Sciatic nerve (tissue), 2 donors: ENCODE measurements around the gene ZNF581. TPM values are rescaled to one million over a fixed set of nuclear protein-coding genes. Genes with fewer than 3 reads are reported as not detected.

Source experiments
- ATAC-seq: fragments of 200-7000 bp; cut with Tn5 transposase; one replicate; pipeline ENCODE4 v1.9.1; 2020; ENCODE audit warnings: mild to moderate bottlenecking, moderate library complexity
- DNase-seq: peaks from one replicate; pipeline ENCODE4 v3.0.0-alpha.2; 2020; ENCODE audit warnings: low spot score
- intact Hi-C: fragments of 100-400 bp; cut with DNase I; formaldehyde crosslinking; loops from one replicate; pipeline ENCODE4 v1.14.2; 2022
- total RNA-seq: library from RNA; stranded (reverse); fragmentation: NEBNext Ultra II Directional; extraction: Animal tissue kit (Norgen Biotek cat#: 25700); gene quantifications from one replicate; pipeline ENCODE4 v1.2.1, GENCODE V29; 2021
- donor health status: DM: no; HTN: no; CAD: no.
- donor health status: DM: no; HTN: no; CAD: no.

Gene ZNF581
- total RNA-seq, 1 donor from 2014 or later, result 17.2 TPM

- ATAC-seq (no peak), DNase-seq (no peak)
- intact Hi-C loops, result no loop called here
Observed at GRCh38 chr19:55623561-55623960, 19.9 kb upstream of the ZNF581 start.

DNA sequence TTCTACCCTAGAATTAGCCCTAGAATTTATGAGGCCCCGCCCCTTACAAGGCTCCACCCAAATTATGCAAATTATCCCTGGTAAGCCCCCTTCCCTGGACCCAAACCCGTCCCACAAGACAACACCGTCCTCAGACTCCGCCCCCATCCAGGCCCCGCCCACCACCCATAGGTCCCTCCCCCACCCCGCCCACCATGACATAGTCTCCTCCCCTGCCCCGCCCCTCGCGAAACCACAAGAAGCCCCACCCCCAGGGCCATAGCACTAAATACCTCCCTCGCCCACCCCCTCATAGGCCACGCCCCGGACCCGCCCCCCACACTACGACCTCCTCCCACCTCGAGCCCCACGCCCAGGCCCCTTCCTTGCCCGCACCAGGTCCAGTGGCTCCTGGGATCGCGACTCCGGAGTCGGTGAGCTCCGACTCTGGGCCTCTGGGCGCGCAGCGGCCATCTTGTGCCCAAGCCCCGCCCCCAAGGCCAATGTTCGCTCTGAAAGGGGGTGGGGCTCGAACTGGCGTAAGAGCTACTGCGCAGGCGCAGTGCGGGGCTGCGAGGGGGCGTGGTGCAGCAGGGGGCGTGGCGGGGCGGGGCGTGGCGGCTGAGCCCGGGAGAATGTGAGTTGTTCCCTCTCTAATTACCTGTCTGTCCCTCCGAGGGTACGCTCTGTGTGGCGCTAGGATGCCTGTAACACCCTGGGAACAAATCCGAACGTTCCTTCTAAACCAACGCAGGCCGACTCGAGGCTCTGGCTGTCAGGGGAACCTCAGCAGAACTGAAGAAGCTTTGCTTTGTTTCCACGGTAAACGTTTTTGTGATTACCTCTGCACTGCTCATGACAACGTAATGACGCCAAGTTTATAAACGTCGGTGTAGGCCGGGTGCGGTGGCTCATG lies 19.1 kb upstream of the ZNF581 start, which contains the start of gene ZNF784:
Gene ZNF784 (minus strand): TSS at position 458 of the 895 bp plus-strand sequence. CDS start 5 bp downstream, at position 453.
- intact Hi-C loops, result no loop called here
- peak; percentile 97 for ATAC-seq
- peak; percentile 96 for DNase-seq

DNA sequence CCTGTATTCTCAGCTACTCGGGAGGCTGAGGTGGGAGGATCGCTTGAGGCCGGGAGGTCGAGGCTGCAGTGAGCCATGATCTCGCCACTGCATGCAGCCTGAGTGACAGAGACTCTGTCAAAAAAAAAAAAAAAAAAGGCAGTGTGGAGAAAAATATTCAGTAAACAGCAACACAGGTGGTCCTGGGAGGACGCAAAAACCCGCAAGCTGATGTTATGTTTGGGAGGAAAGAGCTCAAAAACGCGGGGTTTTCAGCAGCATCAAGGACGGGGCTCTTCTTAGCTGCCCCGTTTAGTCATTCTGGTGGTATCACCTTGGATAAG lies 18.5 kb upstream of the ZNF581 start:
- no peak for DNase-seq
- ATAC-seq, result no peak
- intact Hi-C loops, result no loop called here

- intact Hi-C loops, result no loop called here
- DNase-seq (no peak), ATAC-seq (no peak)
Observed at GRCh38 chr19:55626350-55626749, 17.1 kb upstream of the ZNF581 start.

- ATAC-seq, result peak; percentile 65
- intact Hi-C loops, result no loop called here
- DNase-seq, result peak; percentile 92
Observed at GRCh38 chr19:55632463-55632834, 11.0 kb upstream of the ZNF581 start.

DNA sequence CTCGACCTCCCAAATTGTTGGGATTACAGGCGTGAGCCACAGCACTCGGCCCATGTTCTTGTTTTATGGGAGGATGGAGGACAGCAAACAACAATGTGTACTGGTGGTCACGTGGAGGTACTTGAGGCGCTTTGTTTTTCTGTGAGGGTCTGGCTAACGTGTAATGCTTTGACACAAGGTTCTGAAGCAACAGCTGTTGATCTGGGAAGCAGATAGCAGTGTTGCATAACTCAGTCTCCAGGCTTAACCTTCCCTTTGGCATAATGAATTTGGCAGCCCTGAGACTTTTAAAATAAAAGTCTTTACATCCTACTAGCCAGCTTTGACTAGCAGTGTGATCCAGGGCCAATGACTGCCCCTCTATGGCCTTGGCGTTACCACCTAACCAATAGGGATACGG lies 9.6 kb upstream of the ZNF581 start:
- peak; percentile 13 for ATAC-seq
- intact Hi-C loops, result no loop called here
- no peak for DNase-seq

- peak; percentile 61 for DNase-seq
- intact Hi-C loops, result no loop called here
- peak; percentile 4 for ATAC-seq
Observed at GRCh38 chr19:55635334-55635717, 8.1 kb upstream of the ZNF581 start.

GRCh38 chr19:55635856-55636440 lies 7.5 kb upstream of the ZNF581 start:
- DNase-seq, result peak; percentile 54
- intact Hi-C loops, result no loop called here

DNA sequence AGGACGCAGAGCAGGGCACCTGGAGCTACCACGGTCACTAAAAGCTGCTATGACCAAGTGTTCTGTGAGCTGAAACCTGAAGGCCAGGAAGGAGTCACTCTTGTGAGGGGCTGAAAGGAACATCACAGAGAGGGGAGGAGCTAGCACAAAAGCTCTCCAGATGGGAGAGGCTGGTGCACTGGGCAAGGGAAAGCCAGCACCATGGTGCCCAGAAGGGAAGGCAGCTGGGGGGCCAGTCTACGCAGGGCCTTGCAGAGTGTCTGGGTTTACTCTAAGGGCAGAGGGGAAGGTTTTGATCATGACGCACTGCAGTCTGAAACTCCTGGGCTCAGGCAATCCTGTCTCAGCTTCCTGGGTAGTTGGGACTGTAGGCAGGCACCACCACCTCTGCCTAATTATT lies 6.7 kb upstream of the ZNF581 start:
- intact Hi-C loops, result no loop called here
- DNase-seq, result no peak
- no peak for ATAC-seq

More at GRCh38 chr19:55635856-55636440, 7.5 kb upstream of the ZNF581 start:
- ATAC-seq, result no peak

DNA sequence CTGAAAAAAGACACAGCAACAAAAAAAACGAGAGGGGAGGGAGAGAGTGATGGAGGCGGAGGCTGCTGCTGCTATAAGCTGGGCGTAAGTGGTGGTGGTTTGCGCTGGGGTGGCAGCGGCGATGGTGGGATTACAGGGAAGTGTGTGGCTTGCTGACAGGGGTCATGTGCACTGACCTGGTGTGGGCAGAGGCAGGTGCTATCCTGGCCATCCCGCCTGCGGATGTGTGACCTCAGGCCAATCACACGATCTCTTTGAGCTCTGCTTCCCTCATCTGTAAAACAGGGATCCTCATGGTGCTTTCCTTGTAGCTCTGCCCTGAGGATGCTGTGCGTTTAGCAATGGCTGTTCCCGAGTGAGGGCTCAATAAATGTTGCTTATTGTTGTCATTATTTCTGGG lies 5.9 kb upstream of the ZNF581 start:
- intact Hi-C loops, result no loop called here

DNA sequence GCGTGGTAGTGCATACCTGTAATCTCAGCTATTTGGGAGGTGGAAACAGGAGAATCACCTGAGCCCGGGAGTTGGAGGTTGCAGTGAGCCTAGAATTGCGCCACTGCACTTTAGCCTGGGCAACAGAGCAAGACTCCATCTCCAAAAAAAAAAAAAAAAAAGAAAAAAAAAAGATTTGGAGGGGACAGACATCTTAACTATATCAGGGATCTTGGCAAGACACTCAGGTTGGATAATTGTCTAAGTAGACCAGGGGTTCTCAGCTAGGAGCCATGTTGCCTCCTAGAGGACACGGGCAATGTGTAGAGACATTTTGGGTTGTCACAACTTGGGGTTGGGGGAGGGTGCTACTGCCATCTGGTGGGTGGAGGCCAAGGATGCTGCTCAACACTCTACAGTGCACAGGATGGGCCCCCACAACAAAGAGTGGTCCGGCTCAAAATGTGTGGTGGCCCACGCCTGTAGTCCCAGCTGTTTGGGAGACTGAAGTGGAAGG lies 4.5 kb upstream of the ZNF581 start:
- DNase-seq, result no peak
- intact Hi-C loops, result no loop called here
- ATAC-seq, result no peak

More for the DNA sequence above, 5.9 kb upstream of the ZNF581 start:
- DNase-seq (no peak), ATAC-seq (no peak)

- peak; percentile 62 for ATAC-seq
- intact Hi-C loops, result no loop called here
- DNase-seq, result peak; percentile 84
Observed at GRCh38 chr19:55640043-55640576, 3.3 kb upstream of the ZNF581 start.

GRCh38 chr19:55640577-55641425 lies 2.6 kb upstream of the ZNF581 start, which contains the start of gene ZNF580:
TSS of gene ZNF580 (plus strand) at chr19:55641002. CDS start at chr19:55642509, 1,507 bp downstream.
- ATAC-seq (peak; percentile 67), DNase-seq (peak; percentile 83)
- intact Hi-C loops, result no loop called here

DNA sequence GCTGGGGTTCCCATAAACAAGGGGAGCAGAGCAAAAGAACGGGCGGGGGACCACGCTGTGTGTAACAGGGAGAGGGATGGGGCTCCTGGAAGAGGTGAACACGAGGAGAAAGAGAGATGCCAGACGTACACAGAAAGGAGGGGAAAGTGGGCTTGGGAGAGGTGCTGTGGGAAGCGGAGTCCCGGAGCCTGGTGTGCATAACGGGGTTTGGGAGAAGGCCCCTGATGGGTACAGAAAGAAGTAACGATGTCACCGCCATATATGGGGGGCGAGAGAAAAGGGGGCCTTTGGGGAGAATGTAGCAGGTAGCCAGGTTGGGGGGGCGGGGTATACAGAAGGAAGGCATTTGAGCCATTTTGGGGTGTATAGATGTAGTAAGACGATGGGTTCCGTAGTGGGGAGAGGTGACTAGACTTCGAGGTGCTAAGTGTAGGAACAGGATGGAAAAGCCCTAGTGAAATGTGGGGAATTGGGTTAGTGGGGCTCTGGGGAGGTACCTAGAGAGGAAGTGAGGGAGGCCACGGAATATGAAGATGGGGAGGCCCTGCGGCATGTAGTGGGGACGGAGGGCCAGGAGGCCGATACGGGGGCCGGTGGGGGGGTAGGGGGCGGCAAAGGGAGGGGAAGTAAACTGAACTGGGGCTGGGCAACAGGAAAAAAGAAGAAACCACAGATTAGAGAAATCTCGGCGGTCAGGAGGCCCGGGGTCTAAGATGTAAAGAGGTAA lies 1.9 kb upstream of the ZNF581 start:
- intact Hi-C loops, result no loop called here
- ATAC-seq (peak; percentile 4), DNase-seq (no peak)

- DNase-seq (no peak), ATAC-seq (no peak)
- intact Hi-C loops, result no loop called here
Observed at GRCh38 chr19:55642153-55643002, 1.1 kb upstream of the ZNF581 start.

DNA sequence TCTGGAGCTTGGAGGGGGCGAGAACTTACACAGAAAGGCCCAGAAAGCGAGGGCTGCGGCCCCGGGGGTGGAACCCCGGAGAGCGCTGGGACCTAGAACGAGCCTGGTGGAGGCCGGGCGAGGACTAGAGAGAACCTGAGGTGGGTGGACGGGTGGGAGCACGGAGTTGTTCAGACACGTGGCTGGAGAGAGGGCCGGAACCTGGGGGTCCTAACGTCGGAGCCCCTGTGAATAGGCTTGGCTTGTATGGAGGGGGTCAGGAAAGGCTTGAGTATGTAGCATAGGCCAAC lies 383 bp downstream of the ZNF581 start:
- intact Hi-C loops, result no loop called here
- DNase-seq (no peak), ATAC-seq (no peak)

GRCh38 chr19:55644191-55644833 lies 863 bp downstream of the ZNF581 start:
- no peak for DNase-seq
- intact Hi-C loops, result no loop called here
- ATAC-seq, result no peak
